Pancreas (tissue), 10 donors: Measurements from ENCODE around the gene SIDT1. TPM values are rescaled to one million over a fixed set of nuclear protein-coding genes. Genes with fewer than 3 reads are reported as not detected.

Experiments
- ATAC-seq, 4 donors: fragments of 200-7000 bp; cut with Tn5 transposase; one replicate each; pipeline versions ENCODE4 v1.8.0 to v1.9.1; 2020; ENCODE audit warnings: mild to moderate bottlenecking in 4 of 4, moderate library complexity in 4 of 4
- DNase-seq, 6 donors: peaks; one replicate each; pipeline ENCODE4 v3.0.0-alpha.2; 2020
- FAIRE-seq: peaks from 2 replicates; lab custom pipeline; 2012; peaks lifted over from hg19 to GRCh38; lab: Jason Lieb, UNC
- H3K27ac ChIP-seq, 4 donors: fragments of 200-600 bp; sonication (generic); 1 replicate in 3 of 4; 2 replicates in 1 of 4; pipeline versions ENCODE4 v1.5.0 to v1.8.0; 2020
- H3K27me3 ChIP-seq, 4 donors: fragments of 200-600 bp; one replicate each; pipeline ENCODE4 v1.8.0; 2021
- H3K36me3 ChIP-seq, 3 donors: fragments of 200-600 bp; sonication (generic) in 1 of 3; one replicate each; pipeline versions ENCODE4 v1.5.0 to v1.8.0; 2020 to 2021
- H3K4me1 ChIP-seq, 3 donors: fragments of 200-600 bp; one replicate each; pipeline ENCODE4 v1.8.0; 2021
- H3K4me3 ChIP-seq, 4 donors: fragments of 200-600 bp; sonication (generic) in 2 of 4; one replicate each; pipeline versions ENCODE4 v1.5.0 to v1.8.0; 2020 to 2021
- H3K9me3 ChIP-seq, 4 donors: fragments of 200-600 bp; one replicate each; pipeline ENCODE4 v1.8.0; 2021
- WGBS, 2 donors: extraction: QIAGEN DNeasy Blood & Tissue Kit; methylation state at CpG; one replicate each; pipeline ENCODE4 v1.1.7; 2013; 5-methylcytosine and 5-hydroxymethylcytosine counted together
- intact Hi-C, 3 donors: fragments of 100-400 bp; cut with DNase I; formaldehyde crosslinking; loops; one replicate each; pipeline versions ENCODE4 v1.11.1 to v1.14.2; 2022
- polyA plus RNA-seq, 2 donors: library from polyadenylated mRNA; stranded (reverse); fragments of 200-250 nt; gene quantifications; one replicate each; pipeline ENCODE4 v1.2.3, GENCODE V29; 2013
- total RNA-seq, 6 donors: library from RNA; stranded (reverse); fragmentation: NEBNext Ultra II Directional in 4 of 6; extraction: Animal tissue kit (Norgen Biotek cat#: 25700) in 4 of 6; gene quantifications; one replicate each; pipeline versions ENCODE4 v1.2.1 to v1.2.4, GENCODE V29; 2021 to 2023
- TF ChIP-seq, protein P1 (sequence below), 4 donors: fragments of 200-600 bp; sonication (generic) in 3 of 4; IDR thresholded peaks; one replicate each; pipeline versions ENCODE4 v1.5.0 to v1.8.0; 2021; ENCODE audit warnings: antibody characterized with exemption in 4 of 4
- donor health status: healthy with polysubstance abuse.
- donor health status: DM: no; HTN: no; CAD: no; lungs with moderate emphysema.
- donor health status: DM: no; HTN: no; CAD: no.
- donor health status: control.
- donor health status: control.
- donor health status: Bipolar disorder and iron deficiency.
- donor health status: DM: yes; HTN: yes; CAD: no.
- donor health status: DM: no; HTN: no; CAD: no.
- donor health status: DM: no; HTN: no; CAD: no.
- donor health status: DM: yes; HTN: yes; CAD: no.

The SIDT1 gene
- total and polyA plus RNA-seq, 8 donors, result 0.28 to 2.6 (median 1.0) TPM

DNA sequence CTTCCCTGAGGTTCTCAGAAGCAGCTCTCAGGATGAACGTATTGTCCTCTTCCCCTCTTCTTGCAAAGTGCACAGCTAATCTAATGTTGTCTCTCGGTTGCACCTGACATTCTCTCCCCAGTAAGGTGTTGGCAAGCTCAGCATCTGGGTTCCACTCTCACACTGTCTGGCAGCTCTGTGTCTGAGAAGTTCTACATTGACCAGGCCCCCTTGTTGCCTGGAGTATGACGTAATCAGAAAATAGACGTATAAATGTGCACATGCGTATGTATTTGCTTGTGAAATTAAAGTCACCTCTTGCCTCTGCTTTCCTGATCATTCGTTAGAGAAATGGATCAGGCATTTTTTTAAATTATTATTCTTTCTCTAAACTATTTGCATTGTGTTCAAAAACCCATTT, 96.4 kb downstream of the SIDT1 start:
- DNase-seq (no peak), ATAC-seq (no peak), FAIRE-seq (no peak)
- no peak overlapping the region for H3K27ac ChIP-seq
- 79 to 83% methylated on average over 6 of the region's 6 CpGs for WGBS, 2 donors
- H3K4me1 ChIP-seq, result no peaks in the 10 kb centered on the region
- H3K9me3 ChIP-seq, result no peaks in the 10 kb centered on the region
- no peaks in the 10 kb centered on the region for H3K27me3 ChIP-seq
- TF ChIP-seq, protein P1, sequence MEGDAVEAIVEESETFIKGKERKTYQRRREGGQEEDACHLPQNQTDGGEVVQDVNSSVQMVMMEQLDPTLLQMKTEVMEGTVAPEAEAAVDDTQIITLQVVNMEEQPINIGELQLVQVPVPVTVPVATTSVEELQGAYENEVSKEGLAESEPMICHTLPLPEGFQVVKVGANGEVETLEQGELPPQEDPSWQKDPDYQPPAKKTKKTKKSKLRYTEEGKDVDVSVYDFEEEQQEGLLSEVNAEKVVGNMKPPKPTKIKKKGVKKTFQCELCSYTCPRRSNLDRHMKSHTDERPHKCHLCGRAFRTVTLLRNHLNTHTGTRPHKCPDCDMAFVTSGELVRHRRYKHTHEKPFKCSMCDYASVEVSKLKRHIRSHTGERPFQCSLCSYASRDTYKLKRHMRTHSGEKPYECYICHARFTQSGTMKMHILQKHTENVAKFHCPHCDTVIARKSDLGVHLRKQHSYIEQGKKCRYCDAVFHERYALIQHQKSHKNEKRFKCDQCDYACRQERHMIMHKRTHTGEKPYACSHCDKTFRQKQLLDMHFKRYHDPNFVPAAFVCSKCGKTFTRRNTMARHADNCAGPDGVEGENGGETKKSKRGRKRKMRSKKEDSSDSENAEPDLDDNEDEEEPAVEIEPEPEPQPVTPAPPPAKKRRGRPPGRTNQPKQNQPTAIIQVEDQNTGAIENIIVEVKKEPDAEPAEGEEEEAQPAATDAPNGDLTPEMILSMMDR (IDR thresholded peaks at IDR 0.05), result no peak
- no peak overlapping the region for H3K4me3 ChIP-seq
- intact Hi-C loops, result loop anchor here in 2 of 3 donors (5.0 to 10.0 kb wide), 2 partner anchors 131 to 134 kb away; no protein-coding TSS in a partner anchor
- no peaks in the 10 kb centered on the region for H3K36me3 ChIP-seq

DNA sequence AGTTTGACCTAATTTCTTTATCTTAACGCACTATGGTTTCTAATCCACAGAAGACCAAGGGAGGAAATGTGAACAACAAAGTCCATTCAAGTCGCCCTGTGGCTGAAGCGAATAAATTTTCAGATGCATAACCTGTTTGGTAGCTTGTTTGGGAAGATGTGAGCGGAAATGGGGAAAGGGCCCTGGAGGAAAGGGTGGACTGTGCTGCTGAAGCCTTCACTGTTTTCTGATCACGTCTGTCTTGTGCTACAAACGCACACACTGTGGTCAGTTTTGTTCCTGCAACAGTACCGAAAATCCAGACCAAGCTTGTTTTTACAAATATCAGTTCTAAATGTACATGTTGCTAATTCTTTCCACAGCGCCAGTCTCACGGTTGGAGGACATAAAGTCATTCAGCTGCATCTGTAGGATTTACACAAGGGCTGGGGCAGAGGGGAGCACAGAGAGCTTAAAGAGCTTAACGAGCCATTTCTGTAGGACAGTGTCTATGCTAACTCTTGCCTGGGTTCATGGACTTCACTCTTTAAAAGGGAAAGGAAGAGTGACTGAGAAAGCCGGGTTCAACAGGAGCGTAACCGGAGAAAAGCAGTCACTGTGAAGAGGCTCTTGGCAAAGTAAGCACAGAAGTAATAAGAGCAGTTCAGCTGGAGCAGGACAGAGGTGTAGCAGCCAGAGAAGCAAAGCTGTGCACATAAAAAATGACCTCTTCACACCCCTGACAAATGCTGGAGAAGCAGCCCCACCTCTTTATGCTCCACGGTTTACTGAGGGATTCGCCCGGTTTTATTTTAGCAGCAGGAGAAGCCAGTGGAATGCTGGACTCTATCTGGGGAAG, 97.4 kb downstream of the SIDT1 start:
- WGBS, 2 donors, result 78 to 84% methylated on average over 16 of the region's 16 CpGs
- H3K27ac ChIP-seq, result no peak overlapping the region
- ATAC-seq (no peak), FAIRE-seq (no peak), DNase-seq (no peak)
- H3K4me3 ChIP-seq, result no peak overlapping the region
- H3K36me3 ChIP-seq, result no peaks in the 10 kb centered on the region
- TF ChIP-seq, protein P1 (IDR thresholded peaks at IDR 0.05), result no peak
- no peaks in the 10 kb centered on the region for H3K9me3 ChIP-seq
- no peaks in the 10 kb centered on the region for H3K27me3 ChIP-seq
- intact Hi-C loops, result loop anchor here in 2 of 3 donors (5.0 to 10.0 kb wide), 2 partner anchors 133 to 135 kb away; no protein-coding TSS in a partner anchor
- H3K4me1 ChIP-seq, result no peaks in the 10 kb centered on the region

DNA sequence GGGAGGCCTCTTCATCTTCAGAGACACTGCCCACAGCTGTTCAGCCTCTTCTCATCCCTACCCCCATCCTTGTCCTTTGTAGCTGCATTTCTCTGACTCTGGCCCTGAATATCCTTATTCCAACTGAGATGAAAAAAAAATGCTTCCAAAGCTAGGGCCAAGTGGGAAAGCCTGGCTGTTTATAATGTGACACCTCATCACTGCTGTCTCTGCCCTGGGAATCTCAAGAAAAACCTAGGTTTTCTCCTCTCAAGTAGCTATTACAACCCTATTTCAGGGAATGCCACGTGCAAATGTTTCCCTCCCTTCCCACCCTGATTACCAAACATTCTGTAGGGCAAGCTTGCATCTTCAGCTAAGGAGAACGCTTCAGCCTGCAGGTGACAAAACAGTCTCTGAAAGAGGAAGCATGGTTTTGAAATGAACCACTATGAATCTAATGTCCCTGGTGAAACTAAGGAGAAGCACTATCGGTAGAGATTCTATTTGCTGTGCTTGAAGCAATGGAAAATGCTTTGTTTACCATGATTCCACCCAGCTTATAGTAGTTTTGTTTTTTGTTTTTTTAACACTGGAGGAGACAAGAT, 98.7 kb downstream of the SIDT1 start:
- TF ChIP-seq, protein P1 (IDR thresholded peaks at IDR 0.05), result no peak
- H3K27ac ChIP-seq, result no peak overlapping the region
- FAIRE-seq, result no peak
- no peaks in the 10 kb centered on the region for H3K9me3 ChIP-seq
- no peak for DNase-seq
- no peak for ATAC-seq
- no peaks in the 10 kb centered on the region for H3K4me1 ChIP-seq
- H3K4me3 ChIP-seq, result no peak overlapping the region
- intact Hi-C loops, result no loop called here
- WGBS, 2 donors, result 72 to 74% methylated on average over 3 of the region's 3 CpGs
- no peaks in the 10 kb centered on the region for H3K27me3 ChIP-seq
- H3K36me3 ChIP-seq, result no peaks in the 10 kb centered on the region

DNA sequence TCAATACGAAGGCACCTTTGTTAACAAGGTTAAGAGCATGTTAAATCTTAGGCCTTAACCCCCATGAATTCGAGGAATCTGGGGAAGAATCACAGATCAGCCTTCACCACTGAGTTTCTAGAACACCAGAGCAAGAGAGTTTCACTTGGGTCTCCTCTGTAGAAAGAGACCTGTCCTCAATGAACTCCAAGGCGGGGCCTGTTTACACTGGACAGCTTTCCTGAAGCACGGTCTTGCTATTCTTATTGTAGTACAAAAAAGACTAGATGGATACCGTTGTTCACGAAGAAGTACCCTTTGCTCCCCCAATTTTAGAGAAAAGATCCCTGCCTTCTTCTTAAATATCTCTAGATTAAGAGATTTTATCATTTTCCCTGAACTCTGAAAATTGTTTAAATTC, 99.2 kb downstream of the SIDT1 start:
- Histone ChIP-seq H3K36me3 (no peaks in the 10 kb centered on the region), H3K4me1 (no peaks in the 10 kb centered on the region), H3K9me3 (no peaks in the 10 kb centered on the region), H3K27ac (no peak overlapping the region), H3K4me3 (no peak overlapping the region), H3K27me3 (no peaks in the 10 kb centered on the region)
- ATAC-seq, result no peak
- WGBS, 2 donors, result 75 to 86% methylated on average over 6 of the region's 6 CpGs
- FAIRE-seq, result no peak
- intact Hi-C loops, result no loop called here
- no peak for DNase-seq
- TF ChIP-seq, protein P1 (IDR thresholded peaks at IDR 0.05), result no peak
